GM12878 (cell line): ENCODE results near the gene IP6K3. TPM values are rescaled to one million over a fixed set of nuclear protein-coding genes. Genes with fewer than 3 reads are reported as not detected.

Experiments
- ATAC-seq: fragments of 200-7000 bp; cut with Tn5 transposase; 3 replicates; pipeline ENCODE4 v1.9.1; 2020; ENCODE audit warnings: mild to moderate bottlenecking, moderate library complexity
- BruUV-seq: library from RNA; stranded (reverse); fragments of 400-500 nt; replicated peaks from 2 replicates; lab custom pipeline; 2021; lab: Mats Ljungman, UMichigan
- CTCF ChIA-PET: fragments of 300-600 bp; sonication (Branson Sonifier 250); formaldehyde crosslinking; extraction: SDS; loops from one replicate; lab custom pipeline; 2021; ENCODE audit warnings: inconsistent platforms; lab: Yijun Ruan, JAX
- POLR2A ChIA-PET: fragments of 350-600 bp; formaldehyde crosslinking; extraction: SDS; loops from one replicate; lab custom pipeline; 2021; ENCODE audit warnings: inconsistent platforms; lab: Charles Lee
- RAD21 ChIA-PET: fragments of 300-600 bp; sonication (Branson Sonifier 250); formaldehyde crosslinking; loops from one replicate; lab custom pipeline; 2023; ENCODE audit warnings: antibody characterized with exemption; ENCODE audit not compliant: unreplicated experiment; lab: Charles Lee
- SMC1A ChIA-PET: fragments of 300-600 bp; sonication (Branson Sonifier 250); formaldehyde crosslinking; loops from one replicate; lab custom pipeline; 2023; ENCODE audit not compliant: unreplicated experiment, uncharacterized antibody; lab: Charles Lee
- DNase-seq: peaks from one replicate; pipeline ENCODE4 v3.0.0-alpha.2; 2011; ENCODE audit warnings: low read depth, low spot score
- FAIRE-seq: peaks from 3 replicates; lab custom pipeline; 2011; peaks lifted over from hg19 to GRCh38; lab: Jason Lieb, UNC
- H2AFZ ChIP-seq: 2 replicates; pipeline ENCODE4 v1.6.0; 2011; ENCODE audit warnings: low read depth, low read length, control low read depth; ENCODE audit not compliant: control insufficient read depth
- H3K27ac ChIP-seq: 2 replicates; pipeline ENCODE4 v1.5.1; 2011; ENCODE audit warnings: control low read depth; ENCODE audit not compliant: control insufficient read depth, insufficient read depth
- H3K27me3 ChIP-seq, 2 experiments: replicated peaks in 1 of 2; 2 replicates each; pipeline versions ENCODE4 v1.6.0 to v1.6.1; 2011; ENCODE audit warnings: low read length in 1 of 2; ENCODE audit not compliant: control insufficient read depth in 2 of 2, insufficient read depth in 2 of 2
- H3K36me3 ChIP-seq, 2 experiments: 2 replicates each; pipeline ENCODE4 v1.5.1; 2011; ENCODE audit warnings: low read length in 1 of 2; ENCODE audit not compliant: control insufficient read depth in 2 of 2, insufficient read depth in 2 of 2
- H3K4me1 ChIP-seq: 2 replicates; pipeline ENCODE4 v1.6.1; 2011; ENCODE audit warnings: mild to moderate bottlenecking, low read length, moderate library complexity, mixed read lengths; ENCODE audit not compliant: control insufficient read depth, insufficient read depth
- H3K4me2 ChIP-seq: 2 replicates; pipeline ENCODE4 v1.6.0; 2011; ENCODE audit warnings: control low read depth; ENCODE audit not compliant: control insufficient read depth, insufficient read depth
- H3K4me3 ChIP-seq: fragments of 200-600 bp; sonication (generic); 2 replicates; pipeline ENCODE4 v1.5.1; 2016
- H3K79me2 ChIP-seq: 2 replicates; pipeline ENCODE4 v1.6.0; 2011; ENCODE audit warnings: low read length; ENCODE audit not compliant: control insufficient read depth, insufficient read depth
- H3K9ac ChIP-seq: 2 replicates; pipeline ENCODE4 v1.8.0; 2011; ENCODE audit warnings: low read length, control low read depth, mixed read lengths; ENCODE audit not compliant: control insufficient read depth, insufficient read depth
- H3K9me3 ChIP-seq: replicated peaks from 3 replicates; pipeline ENCODE4 v1.5.1; 2011; ENCODE audit warnings: mild to moderate bottlenecking, low read length; ENCODE audit not compliant: control insufficient read depth, insufficient read depth
- H4K20me1 ChIP-seq: 2 replicates; pipeline ENCODE4 v1.6.0; 2011; ENCODE audit not compliant: control insufficient read depth, insufficient read depth
- ATF2 ChIP-seq: IDR thresholded peaks from 2 replicates; pipeline ENCODE4 v1.6.1; 2012; ENCODE audit warnings: low read length, inconsistent platforms
- ATF7 ChIP-seq: fragments of 450-650 bp; IDR thresholded peaks from 2 replicates; pipeline ENCODE4 v1.6.1; 2016; ENCODE audit warnings: low read depth, mild to moderate bottlenecking
- CBFB ChIP-seq: IDR thresholded peaks from 2 replicates; pipeline ENCODE4 v1.6.1; 2016; ENCODE audit warnings: antibody characterized with exemption, low read depth
- CEBPB ChIP-seq, 2 experiments: fragments of 150-350 bp in 1 of 2; IDR thresholded peaks; 2 replicates each; pipeline ENCODE4 v1.6.1; 2012 to 2014; ENCODE audit warnings: low read depth in 2 of 2, low read length in 2 of 2, borderline replicate concordance in 1 of 2, inconsistent platforms in 1 of 2
- CTCF ChIP-seq, 3 experiments: IDR thresholded peaks in 2 of 3; conservative IDR thresholded peaks in 1 of 3; 2 replicates each; pipeline ENCODE4 v1.5.1; 2011; ENCODE audit warnings: low read depth in 3 of 3, low read length in 3 of 3, mild to moderate bottlenecking in 3 of 3, control low read depth in 2 of 3, moderate library complexity in 2 of 3, inconsistent platforms in 1 of 3, mixed read lengths in 1 of 3; ENCODE audit not compliant: control insufficient read depth in 2 of 3, insufficient read depth in 1 of 3; ENCODE audit errors: extremely low read depth in 1 of 3
- EED ChIP-seq: sonication (generic); IDR thresholded peaks from 2 replicates; pipeline ENCODE4 v1.6.1; 2016; ENCODE audit warnings: antibody characterized with exemption, low read depth
- NFYA ChIP-seq: IDR thresholded peaks from 2 replicates; pipeline ENCODE4 v1.6.1; 2011; ENCODE audit warnings: low read depth, mild to moderate bottlenecking, low read length, improper control_type of control experiment, borderline replicate concordance
- SMARCA5 ChIP-seq: fragments of 450-650 bp; IDR thresholded peaks from 2 replicates; pipeline ENCODE4 v1.6.1; 2017; ENCODE audit warnings: mild to moderate bottlenecking
- TCF3 ChIP-seq: IDR thresholded peaks from 2 replicates; pipeline ENCODE4 v1.6.1; 2012; ENCODE audit warnings: low read depth, mild to moderate bottlenecking, low read length, borderline replicate concordance; ENCODE audit not compliant: insufficient read depth
- USF2 ChIP-seq: IDR thresholded peaks from 2 replicates; pipeline ENCODE4 v1.6.1; 2011; ENCODE audit warnings: low read depth, low read length, improper control_type of control experiment, borderline replicate concordance
- ZNF207 ChIP-seq: fragments of 450-650 bp; IDR thresholded peaks from 2 replicates; pipeline ENCODE4 v1.6.1; 2014; ENCODE audit warnings: antibody characterized with exemption, mild to moderate bottlenecking, borderline replicate concordance
- ZNF217 ChIP-seq: fragments of 450-650 bp; IDR thresholded peaks from 2 replicates; pipeline ENCODE4 v1.6.1; 2017; ENCODE audit warnings: antibody characterized with exemption, mild to moderate bottlenecking
- WGBS: methylation state at CpG from one replicate; pipeline ENCODE4 v1.1.6; 2016; ENCODE audit warnings: low lambda C conversion rate; ENCODE audit not compliant: insufficient replicate concordance, insufficient coverage; ENCODE audit errors: missing lambda C conversion rate; 5-methylcytosine and 5-hydroxymethylcytosine counted together
- in situ Hi-C: fragments of 300-500 bp; cut with MboI; formaldehyde crosslinking; loops from 9 replicates; pipeline ENCODE4 v1.14.3; 2018; ENCODE audit warnings: mixed read lengths
- intact Hi-C: fragments of 100-400 bp; cut with micrococcal nuclease; formaldehyde crosslinking; loops from one replicate; pipeline ENCODE4 v1.14.2; 2022; ENCODE audit not compliant: unreplicated experiment
- polyA plus RNA-seq, 11 experiments: library from polyadenylated mRNA; depleted of rRNA in 4 of 11; unstranded in 6 of 11; stranded (reverse) in 5 of 11; fragments of >200 nt; fragmentation: Nextera tagmentation in 4 of 11; fragmentation: Illumina TruSeq in 1 of 11; extraction: Ambion mirVana in 4 of 11; extraction: Trizol in 1 of 11; gene quantifications; 1 replicate in 1 of 11; 2 replicates in 10 of 11; pipeline versions ENCODE4 v1.2.1 to v1.2.3, GENCODE V29; 2011 to 2016; ENCODE audit warnings: inconsistent platforms in 2 of 11, missing spikeins in 2 of 11, low read depth in 1 of 11
- total RNA-seq, 4 experiments: library from RNA; depleted of rRNA in 3 of 4; stranded (reverse); fragments of >200 nt in 3 of 4; fragmentation: Illumina TruSeq in 1 of 4; extraction: Trizol in 1 of 4; gene quantifications; 2 replicates each; pipeline versions ENCODE4 v1.2.1 to v1.2.3, GENCODE V29; 2013 to 2021

Gene IP6K3
- total and polyA plus RNA-seq, 10 of the 15 experiments (the other 5 are each of a cell fraction or from before 2014, with no cell fraction given), result 0.02 to 0.15 (median 0.09) TPM; not detected in 7

- ChIA-PET RAD21 (interaction anchor here (0.6 to 1.2 kb wide), 2 partner anchors 172 to 176 kb away, joined by 3 read pairs; no protein-coding TSS in a partner anchor), CTCF (interaction anchor here (1.1 to 7.1 kb wide), 6 partner anchors 8 to 176 kb away, joined by 4 to 40 read pairs (median 6); partner anchors contain the start of gene UQCC2), SMC1A (interaction anchor here (1.0 kb wide), 1 partner anchor 50 kb away, joined by 3 read pairs; the partner anchor contains the start of gene UQCC2), POLR2A (interaction anchor here (0.7 kb wide), 1 partner anchor 393 kb away, joined by 3 read pairs; no protein-coding TSS in a partner anchor)
- Histone ChIP-seq H3K9me3 (no peaks in the 10 kb centered on the region), H3K36me3 (no peaks in the 10 kb centered on the region), H4K20me1 (no peaks in the 10 kb centered on the region), H3K9ac (no peak overlapping the region), H3K4me3 (no peak overlapping the region), H3K27me3 (no peaks in the 10 kb centered on the region; a peak in 1 of 4 replicates), H3K27ac (no peak overlapping the region), H3K4me1 (no peaks in the 10 kb centered on the region), H3K79me2 (no peaks in the 10 kb centered on the region), H2AFZ (no peak overlapping the region), H3K4me2 (no peak overlapping the region)
- 20% methylated on average over 2 of the region's 2 CpGs for WGBS
- no peak for FAIRE-seq
- ATAC-seq, result no peak
- no peak for DNase-seq
- in situ Hi-C loops (no loop called here), intact Hi-C loops (no loop called here)
- no TSS peak for BruUV-seq
- no peak for TF ChIP-seq CEBPB (IDR thresholded peaks at IDR 0.05; ENCODE audit: borderline replicate concordance in 1 of 2, low read depth in 2 of 2, low read length in 2 of 2)
- TF ChIP-seq CBFB, result no peak
- TF ChIP-seq SMARCA5, result no peak
- no peak for TF ChIP-seq TCF3
- TF ChIP-seq ZNF217, result no peak
These were observed 14.8 kb upstream of the IP6K3 start for GRCh38 chr6:33761581-33761921.

- Histone ChIP-seq H3K4me3 (no peak overlapping the region), H3K36me3 (no peaks in the 10 kb centered on the region), H3K9me3 (no peaks in the 10 kb centered on the region), H2AFZ (no peak overlapping the region), H4K20me1 (no peaks in the 10 kb centered on the region), H3K4me1 (peaks cover 3% of the 10 kb centered on the region), H3K4me2 (no peak overlapping the region), H3K9ac (no peak overlapping the region), H3K27ac (no peak overlapping the region), H3K27me3 (no peaks in the 10 kb centered on the region; a peak in 1 of 4 replicates), H3K79me2 (no peaks in the 10 kb centered on the region)
- in situ Hi-C loops (no loop called here), intact Hi-C loops (no loop called here)
- ChIA-PET CTCF (interaction anchor here (0.7 to 7.1 kb wide), 8 partner anchors 9 to 445 kb away, joined by 3 to 40 read pairs (median 4); no protein-coding TSS in a partner anchor), RAD21 (interaction anchor here (1.2 kb wide), 2 partner anchors 49 to 174 kb away, joined by 3 read pairs; no protein-coding TSS in a partner anchor), SMC1A (no interaction called here), POLR2A (no interaction called here)
- no peak for FAIRE-seq
- WGBS, result 48% methylated on average over 9 of the region's 9 CpGs
- BruUV-seq, result no TSS peak
- DNase-seq, result no peak
- ATAC-seq, result no peak
- no peak for TF ChIP-seq ATF7
- TF ChIP-seq CTCF (IDR thresholded peaks at IDR 0.05 in 2 of 3, conservative IDR thresholded peaks at IDR 0.05 in 1 of 3; ENCODE audit: control insufficient read depth in 2 of 3, extremely low read depth in 1 of 3, insufficient read depth in 1 of 3, low read depth in 3 of 3, low read length in 3 of 3), result no peak
- no peak for TF ChIP-seq USF2
- no peak for TF ChIP-seq EED
- TF ChIP-seq ZNF207, result no peak
- no peak for TF ChIP-seq NFYA
- no peak for TF ChIP-seq ATF2
These were observed 13.4 kb upstream of the IP6K3 start for GRCh38 chr6:33759887-33760629.
